ENCODE measurements around the gene CEP350.

Gene CEP350

DNA sequence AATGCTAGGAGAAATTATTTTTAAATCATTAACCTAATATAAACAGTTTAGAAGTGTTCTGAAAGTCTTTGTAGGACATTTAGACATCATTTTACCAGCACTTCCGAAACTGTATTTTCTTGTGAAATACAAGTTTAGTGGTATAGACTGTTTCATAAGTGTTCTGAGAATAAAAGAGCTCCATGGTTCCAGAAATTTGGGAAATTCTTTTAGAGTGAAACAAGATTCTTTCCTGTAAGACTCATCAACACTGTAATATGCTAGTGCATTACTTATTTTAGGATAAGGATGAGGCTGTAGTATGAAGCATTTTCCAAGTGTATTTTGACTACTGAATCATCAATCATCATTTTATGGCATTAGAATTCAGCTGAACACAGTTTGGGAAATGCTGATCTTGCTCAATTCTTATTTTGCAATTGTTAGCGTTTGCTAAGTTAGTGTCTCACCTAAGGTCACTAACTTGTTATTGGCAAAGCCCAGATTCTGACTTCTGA is 73.4 kb downstream of the CEP350 start:
- H3K36me3 ChIP-seq (ENCODE audit: low read depth) = peaks cover 52% of the 10 kb centered on the region

DNA sequence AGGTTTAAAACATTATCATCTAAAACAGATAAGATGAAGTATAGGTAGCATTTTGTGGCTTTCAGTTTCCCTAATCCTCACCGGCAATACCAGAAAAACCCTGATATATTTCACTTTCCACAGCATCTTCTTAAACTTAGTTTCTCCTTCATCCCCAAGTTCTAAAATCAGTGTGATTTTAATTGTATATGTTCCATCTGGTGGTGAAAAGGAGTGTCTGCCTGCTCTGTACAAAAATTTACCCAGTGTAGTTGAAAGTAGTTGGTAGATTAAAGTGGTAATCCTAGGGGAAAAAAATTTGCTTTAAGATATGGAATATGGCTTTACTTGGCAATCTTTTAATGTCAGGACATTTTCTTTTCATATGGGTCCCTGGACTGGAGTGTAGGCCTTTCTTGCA is 74.3 kb downstream of the CEP350 start:
- Histone ChIP-seq H3K27ac (ENCODE audit: poor library complexity, severe bottlenecking) (peak overlapping the region; percentile 39), H3K36me3 (ENCODE audit: low read depth) (peaks cover 52% of the 10 kb centered on the region), H3K4me3 (ENCODE audit: severe bottlenecking) (no peak overlapping the region), H3K4me1 (ENCODE audit: insufficient read depth, poor library complexity, severe bottlenecking) (peaks cover 6% of the 10 kb centered on the region), H3K9me3 (ENCODE audit: severe bottlenecking) (no peaks in the 10 kb centered on the region), H3K27me3 (ENCODE audit: insufficient read depth, poor library complexity, severe bottlenecking) (no peaks in the 10 kb centered on the region)
- ATAC-seq (ENCODE audit: low read depth) (no peak), DNase-seq (ENCODE audit: low spot score) (no peak)
- TF ChIP-seq, protein P1, sequence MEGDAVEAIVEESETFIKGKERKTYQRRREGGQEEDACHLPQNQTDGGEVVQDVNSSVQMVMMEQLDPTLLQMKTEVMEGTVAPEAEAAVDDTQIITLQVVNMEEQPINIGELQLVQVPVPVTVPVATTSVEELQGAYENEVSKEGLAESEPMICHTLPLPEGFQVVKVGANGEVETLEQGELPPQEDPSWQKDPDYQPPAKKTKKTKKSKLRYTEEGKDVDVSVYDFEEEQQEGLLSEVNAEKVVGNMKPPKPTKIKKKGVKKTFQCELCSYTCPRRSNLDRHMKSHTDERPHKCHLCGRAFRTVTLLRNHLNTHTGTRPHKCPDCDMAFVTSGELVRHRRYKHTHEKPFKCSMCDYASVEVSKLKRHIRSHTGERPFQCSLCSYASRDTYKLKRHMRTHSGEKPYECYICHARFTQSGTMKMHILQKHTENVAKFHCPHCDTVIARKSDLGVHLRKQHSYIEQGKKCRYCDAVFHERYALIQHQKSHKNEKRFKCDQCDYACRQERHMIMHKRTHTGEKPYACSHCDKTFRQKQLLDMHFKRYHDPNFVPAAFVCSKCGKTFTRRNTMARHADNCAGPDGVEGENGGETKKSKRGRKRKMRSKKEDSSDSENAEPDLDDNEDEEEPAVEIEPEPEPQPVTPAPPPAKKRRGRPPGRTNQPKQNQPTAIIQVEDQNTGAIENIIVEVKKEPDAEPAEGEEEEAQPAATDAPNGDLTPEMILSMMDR (IDR thresholded peaks at IDR 0.05; ENCODE audit: poor library complexity, severe bottlenecking) = peak; percentile 7

More for the DNA sequence above, 73.4 kb downstream of the CEP350 start:
- peak; percentile 94 for ATAC-seq (ENCODE audit: low read depth)
- Histone ChIP-seq H3K4me3 (ENCODE audit: severe bottlenecking) (no peak overlapping the region), H3K27me3 (ENCODE audit: insufficient read depth, poor library complexity, severe bottlenecking) (no peaks in the 10 kb centered on the region), H3K27ac (ENCODE audit: poor library complexity, severe bottlenecking) (peak overlapping the region; percentile 39), H3K4me1 (ENCODE audit: insufficient read depth, poor library complexity, severe bottlenecking) (peaks cover 6% of the 10 kb centered on the region), H3K9me3 (ENCODE audit: severe bottlenecking) (no peaks in the 10 kb centered on the region)
- DNase-seq (ENCODE audit: low spot score) = no peak
- TF ChIP-seq, protein P1 (IDR thresholded peaks at IDR 0.05; ENCODE audit: poor library complexity, severe bottlenecking) = no peak

DNA sequence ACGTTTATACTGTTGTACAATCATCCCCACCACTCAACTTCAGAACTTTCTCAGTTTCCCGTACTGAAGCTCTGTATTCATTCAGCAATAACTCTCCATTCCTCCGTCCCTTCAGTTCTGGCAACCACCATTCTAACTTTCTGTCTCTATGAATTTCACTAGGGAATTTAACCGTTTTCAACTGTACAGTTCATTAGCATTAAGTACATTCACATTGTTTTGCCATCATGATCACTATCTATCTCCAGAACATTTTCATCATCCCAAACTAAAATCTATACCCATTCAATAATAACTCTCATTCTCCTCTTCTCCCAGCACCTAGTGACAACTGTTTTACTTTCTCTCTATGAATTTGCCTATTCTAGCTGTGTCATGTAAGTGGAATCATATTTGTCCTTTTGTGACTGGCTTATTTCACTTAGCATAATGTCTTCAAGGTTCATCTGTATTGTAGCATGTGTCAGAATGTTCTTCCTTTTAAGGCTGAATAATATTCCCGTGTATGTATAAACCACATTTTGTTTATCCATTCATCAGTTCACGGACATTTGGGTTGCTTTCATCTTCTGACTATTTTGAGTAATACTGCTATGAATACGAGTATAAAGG is 75.0 kb downstream of the CEP350 start:
- DNase-seq (ENCODE audit: low spot score) (no peak), ATAC-seq (ENCODE audit: low read depth) (no peak)
- no peaks in the 10 kb centered on the region for H3K9me3 ChIP-seq (ENCODE audit: severe bottlenecking)
- TF ChIP-seq, protein P1 (IDR thresholded peaks at IDR 0.05; ENCODE audit: poor library complexity, severe bottlenecking) = no peak
- peaks cover 50% of the 10 kb centered on the region for H3K36me3 ChIP-seq (ENCODE audit: low read depth)
- H3K27me3 ChIP-seq (ENCODE audit: insufficient read depth, poor library complexity, severe bottlenecking) = no peaks in the 10 kb centered on the region
- H3K4me1 ChIP-seq (ENCODE audit: insufficient read depth, poor library complexity, severe bottlenecking) = peaks cover 6% of the 10 kb centered on the region
- H3K27ac ChIP-seq (ENCODE audit: poor library complexity, severe bottlenecking) = no peak overlapping the region
- no peak overlapping the region for H3K4me3 ChIP-seq (ENCODE audit: severe bottlenecking)

DNA sequence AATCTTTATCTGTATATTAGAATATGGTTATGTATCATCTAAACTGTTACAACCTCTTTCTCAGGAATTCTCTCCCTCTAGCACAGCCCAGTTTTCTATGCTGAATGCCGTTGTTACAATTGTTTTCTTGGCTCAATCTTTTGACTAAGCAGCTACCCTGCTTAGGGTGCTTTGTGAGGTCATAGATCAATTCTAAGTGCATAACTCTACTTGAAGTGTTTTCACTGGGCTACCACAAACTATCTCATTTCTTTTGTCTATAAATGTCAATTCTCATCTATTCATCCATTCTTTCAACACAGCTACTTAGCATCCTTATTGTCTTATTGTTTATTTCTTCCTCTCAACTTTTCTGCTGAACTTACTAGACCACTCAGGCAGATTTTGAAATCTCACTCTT is 77.1 kb downstream of the CEP350 start:
- Histone ChIP-seq H3K4me3 (ENCODE audit: severe bottlenecking) (no peak overlapping the region), H3K27me3 (ENCODE audit: insufficient read depth, poor library complexity, severe bottlenecking) (no peaks in the 10 kb centered on the region), H3K36me3 (ENCODE audit: low read depth) (peaks cover 56% of the 10 kb centered on the region), H3K4me1 (ENCODE audit: insufficient read depth, poor library complexity, severe bottlenecking) (peaks cover 6% of the 10 kb centered on the region), H3K27ac (ENCODE audit: poor library complexity, severe bottlenecking) (no peak overlapping the region), H3K9me3 (ENCODE audit: severe bottlenecking) (no peaks in the 10 kb centered on the region)
- TF ChIP-seq, protein P1 (IDR thresholded peaks at IDR 0.05; ENCODE audit: poor library complexity, severe bottlenecking) = no peak
- ATAC-seq (ENCODE audit: low read depth) (no peak), DNase-seq (ENCODE audit: low spot score) (no peak)

DNA sequence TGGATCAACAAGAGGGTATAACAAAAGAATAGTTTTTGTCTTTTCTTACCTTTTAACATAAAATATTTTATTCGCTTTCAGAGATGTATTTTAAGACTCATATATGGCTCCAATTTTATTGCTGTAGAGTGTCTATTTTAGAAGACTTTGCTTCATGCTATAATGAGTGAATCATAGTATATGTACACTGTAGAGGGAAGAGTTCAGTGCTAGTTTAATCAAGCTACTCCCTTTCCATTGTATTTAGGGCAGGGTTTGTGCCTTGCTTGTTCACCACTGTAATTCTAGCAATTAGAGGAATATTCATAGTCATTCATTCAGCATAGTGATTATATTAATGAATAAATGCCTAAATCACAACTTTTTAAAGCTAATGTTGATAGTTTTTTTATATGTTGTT is 78.8 kb downstream of the CEP350 start:
- H3K36me3 ChIP-seq (ENCODE audit: low read depth) = peaks cover 72% of the 10 kb centered on the region
- H3K27me3 ChIP-seq (ENCODE audit: insufficient read depth, poor library complexity, severe bottlenecking) = no peaks in the 10 kb centered on the region
- TF ChIP-seq, protein P1 (IDR thresholded peaks at IDR 0.05; ENCODE audit: poor library complexity, severe bottlenecking) = no peak
- no peak for ATAC-seq (ENCODE audit: low read depth)
- no peak for DNase-seq (ENCODE audit: low spot score)
- H3K4me3 ChIP-seq (ENCODE audit: severe bottlenecking) = no peak overlapping the region
- H3K9me3 ChIP-seq (ENCODE audit: severe bottlenecking) = no peaks in the 10 kb centered on the region
- no peaks in the 10 kb centered on the region for H3K4me1 ChIP-seq (ENCODE audit: insufficient read depth, poor library complexity, severe bottlenecking)
- no peak overlapping the region for H3K27ac ChIP-seq (ENCODE audit: poor library complexity, severe bottlenecking)

All from RWPE2 (cell line).